IMR-90 (cell line): ENCODE data around the gene KLHL6. TPM values are rescaled to one million over a fixed set of nuclear protein-coding genes. Genes with fewer than 3 reads are reported as not detected.

Experiments used
- ATAC-seq: fragments of 200-7000 bp; cut with Tn5 transposase; 2 replicates; pipeline ENCODE4 v1.9.1; 2020; ENCODE audit warnings: low read depth, mild to moderate bottlenecking, moderate library complexity
- BruUV-seq: library from RNA; stranded (reverse); fragments of 400-500 nt; replicated peaks from 2 replicates; lab custom pipeline; 2021; lab: Mats Ljungman, UMichigan
- CTCF ChIA-PET: fragments of 300-600 bp; formaldehyde crosslinking; extraction: SDS; loops from one replicate; lab custom pipeline; 2021; ENCODE audit warnings: antibody characterized with exemption; lab: Yijun Ruan, JAX
- POLR2A ChIA-PET: fragments of 300-600 bp; sonication (Branson Sonifier 250); formaldehyde crosslinking; loops from one replicate; lab custom pipeline; 2022; ENCODE audit warnings: antibody characterized with exemption; ENCODE audit not compliant: unreplicated experiment; lab: Charles Lee
- DNase-seq: peaks from one replicate; pipeline ENCODE4 v3.0.0; 2013
- H2AFZ ChIP-seq: replicated peaks from 2 replicates; pipeline ENCODE3; 2013; ENCODE audit warnings: low read length, mild to moderate bottlenecking; ENCODE audit not compliant: poor library complexity
- H2AK5ac ChIP-seq: 2 replicates; pipeline ENCODE4 v1.6.1; 2013; ENCODE audit warnings: low read depth, low read length, inconsistent platforms
- H2AK9ac ChIP-seq: replicated peaks from 2 replicates; pipeline ENCODE3; 2013; ENCODE audit warnings: mild to moderate bottlenecking, low read depth, low read length, moderate library complexity; ENCODE audit not compliant: poor library complexity
- H2BK120ac ChIP-seq: 2 replicates; pipeline ENCODE4 v1.6.1; 2013; ENCODE audit warnings: low read depth, low read length, inconsistent platforms
- H2BK15ac ChIP-seq: 3 replicates; pipeline ENCODE4 v1.6.1; 2013; ENCODE audit warnings: low read depth, low read length, inconsistent platforms
- H2BK20ac ChIP-seq: 2 replicates; pipeline ENCODE4 v1.6.1; 2013; ENCODE audit warnings: low read depth, mild to moderate bottlenecking, inconsistent platforms, low read length, moderate library complexity
- H2BK5ac ChIP-seq: 2 replicates; pipeline ENCODE4 v1.6.1; 2013; ENCODE audit warnings: mild to moderate bottlenecking, low read depth, low read length, inconsistent platforms; ENCODE audit not compliant: poor library complexity, severe bottlenecking
- H3K14ac ChIP-seq: replicated peaks from 2 replicates; pipeline ENCODE4 v1.6.1; 2013; ENCODE audit warnings: low read depth, low read length, inconsistent platforms
- H3K18ac ChIP-seq: 2 replicates; pipeline ENCODE4 v1.6.1; 2013; ENCODE audit warnings: low read depth, low read length, control low read depth
- H3K23ac ChIP-seq: 2 replicates; pipeline ENCODE4 v1.6.1; 2013; ENCODE audit warnings: low read depth, low read length, inconsistent platforms
- H3K27ac ChIP-seq: 2 replicates; pipeline ENCODE4 v1.5.1; 2013; ENCODE audit warnings: mild to moderate bottlenecking, control low read depth, low read length; ENCODE audit not compliant: insufficient read depth
- H3K27me3 ChIP-seq: 2 replicates; pipeline ENCODE4 v1.6.1; 2013; ENCODE audit warnings: low read length; ENCODE audit not compliant: control insufficient read depth, insufficient read depth
- H3K36me3 ChIP-seq: 2 replicates; pipeline ENCODE4 v1.6.1; 2013; ENCODE audit warnings: low read length, mixed read lengths; ENCODE audit not compliant: control insufficient read depth, insufficient read depth
- H3K4ac ChIP-seq: 2 replicates; pipeline ENCODE4 v1.6.1; 2013; ENCODE audit warnings: low read depth, low read length, inconsistent platforms
- H3K4me1 ChIP-seq: 2 replicates; pipeline ENCODE4 v1.6.1; 2013; ENCODE audit warnings: low read length, mixed read lengths; ENCODE audit not compliant: control insufficient read depth, insufficient read depth
- H3K4me2 ChIP-seq: 2 replicates; pipeline ENCODE4 v1.6.1; 2013; ENCODE audit warnings: low read depth, mild to moderate bottlenecking, control low read depth, low read length, moderate library complexity
- H3K4me3 ChIP-seq: 2 replicates; pipeline ENCODE4 v1.5.1; 2013; ENCODE audit warnings: low read depth, mild to moderate bottlenecking, control low read depth, low read length, moderate library complexity; ENCODE audit not compliant: insufficient read depth
- H3K56ac ChIP-seq: 2 replicates; pipeline ENCODE4 v1.6.1; 2013; ENCODE audit warnings: low read length, inconsistent platforms; ENCODE audit not compliant: insufficient read depth; ENCODE audit errors: extremely low read depth
- H3K79me1 ChIP-seq, 2 experiments: 2 replicates each; pipeline ENCODE4 v1.6.1; 2013; ENCODE audit warnings: low read length in 2 of 2, inconsistent platforms in 1 of 2, low read depth in 1 of 2
- H3K9ac ChIP-seq: 2 replicates; pipeline ENCODE4 v1.6.1; 2013; ENCODE audit warnings: low read depth, low read length, control low read depth
- H3K9me1 ChIP-seq: 2 replicates; pipeline ENCODE4 v1.6.1; 2013; ENCODE audit warnings: low read length, inconsistent platforms; ENCODE audit not compliant: insufficient read depth
- H3K9me3 ChIP-seq: 2 replicates; pipeline ENCODE4 v1.6.1; 2013; ENCODE audit warnings: low read length; ENCODE audit not compliant: control insufficient read depth, insufficient read depth
- H4K20me1 ChIP-seq: 2 replicates; pipeline ENCODE4 v1.6.1; 2013; ENCODE audit warnings: low read length, inconsistent platforms; ENCODE audit not compliant: insufficient read depth
- H4K5ac ChIP-seq: 2 replicates; pipeline ENCODE4 v1.6.1; 2013; ENCODE audit warnings: mild to moderate bottlenecking, low read depth, low read length, control low read depth
- H4K8ac ChIP-seq, 2 experiments: 2 replicates each; pipeline ENCODE4 v1.6.1; 2013; ENCODE audit warnings: low read depth in 2 of 2, low read length in 2 of 2, control low read depth in 1 of 2, inconsistent platforms in 1 of 2
- H4K91ac ChIP-seq: 2 replicates; pipeline ENCODE4 v1.6.1; 2013; ENCODE audit warnings: low read depth, low read length, inconsistent platforms; ENCODE audit not compliant: insufficient read depth
- CEBPB ChIP-seq: IDR thresholded peaks from 2 replicates; pipeline ENCODE4 v1.6.1; 2012; ENCODE audit warnings: low read depth, low read length, improper control_type of control experiment
- MAFK ChIP-seq: IDR thresholded peaks from 2 replicates; pipeline ENCODE4 v1.6.1; 2012; ENCODE audit warnings: low read depth, low read length, improper control_type of control experiment
- MAZ ChIP-seq: IDR thresholded peaks from 2 replicates; pipeline ENCODE4 v1.6.1; 2012; ENCODE audit warnings: low read depth, mild to moderate bottlenecking, low read length, improper control_type of control experiment, moderate library complexity, borderline replicate concordance
- RFX5 ChIP-seq: IDR thresholded peaks from 2 replicates; pipeline ENCODE4 v1.8.0; 2012; ENCODE audit warnings: low read depth, mild to moderate bottlenecking, low read length, moderate library complexity
- WGBS, 2 experiments: methylation state at CpG; one replicate each; pipeline versions ENCODE4 v1.1.5 to v1.1.7; 2013; ENCODE audit warnings: missing lambda C conversion rate in 2 of 2; ENCODE audit not compliant: insufficient read length in 1 of 2; ENCODE audit errors: extremely low coverage in 2 of 2; 5-methylcytosine and 5-hydroxymethylcytosine counted together
- dilution Hi-C: fragments of 300-500 bp; cut with HindIII; formaldehyde crosslinking; loops from one replicate; pipeline ENCODE4 v1.14.3; 2018; ENCODE audit warnings: low sequenced_read_pairs; ENCODE audit not compliant: unreplicated experiment
- in situ Hi-C: fragments of 300-500 bp; cut with MboI; formaldehyde crosslinking; loops from 3 replicates; pipeline ENCODE4 v1.14.3; 2019; ENCODE audit warnings: low sequenced_read_pairs, inconsistent platforms, mixed read lengths
- intact Hi-C: fragments of 100-400 bp; cut with micrococcal nuclease; formaldehyde crosslinking; loops from 2 replicates; pipeline ENCODE4 v1.10.0; 2022
- polyA plus RNA-seq, 3 experiments: library from polyadenylated mRNA; depleted of rRNA; stranded (reverse); fragments of >200 nt; gene quantifications; 2 replicates each; pipeline ENCODE4 v1.2.3, GENCODE V29; 2012; ENCODE audit warnings: low replicate concordance in 1 of 3
- total RNA-seq: library from RNA; depleted of rRNA; stranded (reverse); fragments of >200 nt; gene quantifications from 2 replicates; pipeline ENCODE4 v1.2.3, GENCODE V29; 2012
- TF ChIP-seq, protein P1 (sequence below): conservative IDR thresholded peaks from 2 replicates; pipeline ENCODE4 v1.5.1; 2012; ENCODE audit warnings: mild to moderate bottlenecking, low read depth, low read length, improper control_type of control experiment

Gene KLHL6
- total and polyA plus RNA-seq, 2 of the 4 experiments (the other 2 are of a cell fraction) = not detected

- Histone ChIP-seq H4K91ac (no peak overlapping the region), H2AK5ac (no peak overlapping the region), H3K23ac (no peak overlapping the region), H3K14ac (no peak overlapping the region), H2BK5ac (no peak overlapping the region), H3K27me3 (peaks cover 2% of the 10 kb centered on the region; the same call in 1 of the 2 replicates), H4K20me1 (no peaks in the 10 kb centered on the region), H3K18ac (no peak overlapping the region), H3K4me1 (peaks cover 2% of the 10 kb centered on the region; the same call in 1 of the 2 replicates), H4K8ac (peak overlapping the region; percentile 84 to 85; a peak in 3 of 4 replicates), H3K4ac (no peak overlapping the region), H3K56ac (peak overlapping the region; percentile 59; the same call in 1 of the 2 replicates), H2BK20ac (no peak overlapping the region), H3K4me2 (peak overlapping the region; percentile 85; the same call in 1 of the 2 replicates), H2AK9ac (no peak overlapping the region), H3K9me3 (peaks cover 7% of the 10 kb centered on the region), H3K36me3 (no peaks in the 10 kb centered on the region), H3K9ac (peak overlapping the region; percentile 90; the same call in 1 of the 2 replicates), H3K27ac (no peak overlapping the region), H3K9me1 (no peaks in the 10 kb centered on the region), H2BK120ac (no peak overlapping the region), H3K79me1 (peaks cover 0 to 3% of the 10 kb centered on the region in 2 experiments; a peak in 1 of 4 replicates), H3K4me3 (peak overlapping the region; percentile 97), H2BK15ac (no peak overlapping the region), H4K5ac (no peak overlapping the region), H2AFZ (no peak overlapping the region)
- intact Hi-C loops = no loop called here
- dilution Hi-C loops = no loop called here
- ChIA-PET CTCF (no interaction called here), POLR2A (interaction anchor here (0.6 kb wide), 1 partner anchor 49 kb away, joined by 7 read pairs; no protein-coding TSS in a partner anchor)
- DNase-seq = no peak
- no TSS peak for BruUV-seq
- 100% methylated on average over 2 of the region's 2 CpGs; no CpG with 5 or more reads in 1 of the 2 experiments for whole genome bisulfite sequencing, 2 experiments
- no peak for TF ChIP-seq MAFK
- TF ChIP-seq MAZ = no peak
- no peak for TF ChIP-seq RFX5
- TF ChIP-seq, protein P1, sequence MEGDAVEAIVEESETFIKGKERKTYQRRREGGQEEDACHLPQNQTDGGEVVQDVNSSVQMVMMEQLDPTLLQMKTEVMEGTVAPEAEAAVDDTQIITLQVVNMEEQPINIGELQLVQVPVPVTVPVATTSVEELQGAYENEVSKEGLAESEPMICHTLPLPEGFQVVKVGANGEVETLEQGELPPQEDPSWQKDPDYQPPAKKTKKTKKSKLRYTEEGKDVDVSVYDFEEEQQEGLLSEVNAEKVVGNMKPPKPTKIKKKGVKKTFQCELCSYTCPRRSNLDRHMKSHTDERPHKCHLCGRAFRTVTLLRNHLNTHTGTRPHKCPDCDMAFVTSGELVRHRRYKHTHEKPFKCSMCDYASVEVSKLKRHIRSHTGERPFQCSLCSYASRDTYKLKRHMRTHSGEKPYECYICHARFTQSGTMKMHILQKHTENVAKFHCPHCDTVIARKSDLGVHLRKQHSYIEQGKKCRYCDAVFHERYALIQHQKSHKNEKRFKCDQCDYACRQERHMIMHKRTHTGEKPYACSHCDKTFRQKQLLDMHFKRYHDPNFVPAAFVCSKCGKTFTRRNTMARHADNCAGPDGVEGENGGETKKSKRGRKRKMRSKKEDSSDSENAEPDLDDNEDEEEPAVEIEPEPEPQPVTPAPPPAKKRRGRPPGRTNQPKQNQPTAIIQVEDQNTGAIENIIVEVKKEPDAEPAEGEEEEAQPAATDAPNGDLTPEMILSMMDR = no peak
- TF ChIP-seq CEBPB = no peak
- in situ Hi-C loops = no loop called here
- ATAC-seq = no peak
Observed at GRCh38 chr3:183446838-183447205, 108.7 kb downstream of the KLHL6 start.
